ENCODE data around the gene BMP4.

The BMP4 gene

GRCh38 chr14:53975444-53975843 is 18.8 kb upstream of the BMP4 start:
- peaks cover 5% of the 10 kb centered on the region for H3K27me3 ChIP-seq
- no peaks in the 10 kb centered on the region for H3K36me3 ChIP-seq
- no peak overlapping the region for H3K27ac ChIP-seq
- H3K4me3 ChIP-seq (ENCODE audit: low read depth in 1 of 2, low read length in 1 of 2), result no peak overlapping the region
- no peak for TF ChIP-seq CTCF (IDR thresholded peaks at IDR 0.05)
- H3K4me1 ChIP-seq (ENCODE audit: control insufficient read depth in 1 of 2, insufficient read depth in 1 of 2, low read depth in 1 of 2, low read length in 1 of 2), result no peaks in the 10 kb centered on the region
- no peaks in the 10 kb centered on the region for H3K9me3 ChIP-seq

- H3K4me3 ChIP-seq (ENCODE audit: low read depth in 1 of 2, low read length in 1 of 2), result no peak overlapping the region
- no peak overlapping the region for H3K27ac ChIP-seq
- no peaks in the 10 kb centered on the region for H3K9me3 ChIP-seq
- H3K4me1 ChIP-seq (ENCODE audit: control insufficient read depth in 1 of 2, insufficient read depth in 1 of 2, low read depth in 1 of 2, low read length in 1 of 2), result no peaks in the 10 kb centered on the region
- H3K27me3 ChIP-seq, result peaks cover 3% of the 10 kb centered on the region
- TF ChIP-seq CTCF (IDR thresholded peaks at IDR 0.05), result no peak
- H3K36me3 ChIP-seq, result no peaks in the 10 kb centered on the region
These were observed 14.9 kb upstream of the BMP4 start for GRCh38 chr14:53971521-53971920.

GRCh38 chr14:53969326-53969725 is 12.7 kb upstream of the BMP4 start:
- H3K27ac ChIP-seq, result no peak overlapping the region
- TF ChIP-seq CTCF (IDR thresholded peaks at IDR 0.05), result no peak
- H3K4me3 ChIP-seq (ENCODE audit: low read depth in 1 of 2, low read length in 1 of 2), result no peak overlapping the region
- no peaks in the 10 kb centered on the region for H3K4me1 ChIP-seq (ENCODE audit: control insufficient read depth in 1 of 2, insufficient read depth in 1 of 2, low read depth in 1 of 2, low read length in 1 of 2)
- H3K9me3 ChIP-seq, result no peaks in the 10 kb centered on the region
- H3K36me3 ChIP-seq, result no peaks in the 10 kb centered on the region
- H3K27me3 ChIP-seq, result peaks cover 25% of the 10 kb centered on the region

GRCh38 chr14:53968726-53969125 is 12.1 kb upstream of the BMP4 start:
- no peak for TF ChIP-seq CTCF (IDR thresholded peaks at IDR 0.05)
- Histone ChIP-seq H3K36me3 (no peaks in the 10 kb centered on the region), H3K27me3 (peaks cover 31% of the 10 kb centered on the region), H3K4me3 (ENCODE audit: low read depth in 1 of 2, low read length in 1 of 2) (no peak overlapping the region), H3K9me3 (no peaks in the 10 kb centered on the region), H3K27ac (no peak overlapping the region), H3K4me1 (ENCODE audit: control insufficient read depth in 1 of 2, insufficient read depth in 1 of 2, low read depth in 1 of 2, low read length in 1 of 2) (no peaks in the 10 kb centered on the region)

- Histone ChIP-seq H3K4me3 (ENCODE audit: low read depth in 1 of 2, low read length in 1 of 2) (no peak overlapping the region), H3K4me1 (ENCODE audit: control insufficient read depth in 1 of 2, insufficient read depth in 1 of 2, low read depth in 1 of 2, low read length in 1 of 2) (no peaks in the 10 kb centered on the region), H3K9me3 (no peaks in the 10 kb centered on the region), H3K27ac (no peak overlapping the region), H3K36me3 (no peaks in the 10 kb centered on the region), H3K27me3 (peaks cover 42% of the 10 kb centered on the region)
- TF ChIP-seq CTCF (IDR thresholded peaks at IDR 0.05), result no peak
These were observed 11.0 kb upstream of the BMP4 start for GRCh38 chr14:53967606-53968005.

- H3K27ac ChIP-seq, result no peak overlapping the region
- H3K9me3 ChIP-seq, result no peaks in the 10 kb centered on the region
- H3K36me3 ChIP-seq, result no peaks in the 10 kb centered on the region
- TF ChIP-seq CTCF (IDR thresholded peaks at IDR 0.05), result no peak
- H3K27me3 ChIP-seq, result peaks cover 75% of the 10 kb centered on the region
- H3K4me1 ChIP-seq (ENCODE audit: control insufficient read depth in 1 of 2, insufficient read depth in 1 of 2, low read depth in 1 of 2, low read length in 1 of 2), result no peaks in the 10 kb centered on the region
- H3K4me3 ChIP-seq (ENCODE audit: low read depth in 1 of 2, low read length in 1 of 2), result no peak overlapping the region
These were observed 7.6 kb upstream of the BMP4 start for GRCh38 chr14:53964249-53964648.

Data from neutrophil (primary cell).